AG04450 (cell line): ENCODE results near the gene CACNA1C. TPM values are rescaled to one million over a fixed set of nuclear protein-coding genes. Genes with fewer than 3 reads are reported as not detected.
A peak's percentile ranks its signal among the peaks of the same experiment; 100 is the strongest.

Source experiments
- CTCF ChIA-PET: fragments of 300-600, 350-600 bp; formaldehyde crosslinking; extraction: SDS; loops from one replicate; lab custom pipeline; 2022; ENCODE audit warnings: antibody characterized with exemption, inconsistent platforms; lab: Charles Lee
- POLR2A ChIA-PET: fragments of 350-600 bp; formaldehyde crosslinking; extraction: SDS; loops from one replicate; lab custom pipeline; 2021; ENCODE audit warnings: antibody characterized with exemption, inconsistent platforms; lab: Yijun Ruan, JAX
- DNase-seq: peaks from one replicate; pipeline ENCODE4 v3.0.0-alpha.2; 2011; ENCODE audit warnings: low read depth, low spot score
- H3K27ac ChIP-seq: one replicate; pipeline ENCODE4 v1.5.1; 2012; ENCODE audit warnings: low read depth, low read length, control low read depth
- H3K27me3 ChIP-seq: one replicate; pipeline ENCODE4 v1.6.0; 2012; ENCODE audit warnings: low read length; ENCODE audit not compliant: control insufficient read depth, insufficient read depth
- H3K4me3 ChIP-seq: 2 replicates; pipeline ENCODE4 v1.5.1; 2011; ENCODE audit warnings: mild to moderate bottlenecking, low read depth, low read length, control low read depth
- H3K9me3 ChIP-seq: 2 replicates; pipeline ENCODE4 v1.5.1; 2012; ENCODE audit warnings: low read length; ENCODE audit not compliant: control insufficient read depth, insufficient read depth
- polyA plus RNA-seq: library from polyadenylated mRNA; depleted of rRNA; stranded (reverse); fragments of >200 nt; gene quantifications from 2 replicates; pipeline ENCODE4 v1.2.3, GENCODE V29; 2011
- TF ChIP-seq, protein P1 (sequence below): IDR thresholded peaks from 2 replicates; pipeline ENCODE4 v1.5.1; 2011; ENCODE audit warnings: low read depth, low read length, control low read depth, inconsistent platforms

The CACNA1C gene
- polyA plus RNA-seq, 1 experiment, result 5.9 TPM

GRCh38 chr12:2391740-2392331 lies 339.0 kb downstream of the CACNA1C start:
- DNase-seq, result no peak
- Histone ChIP-seq H3K9me3 (no peaks in the 10 kb centered on the region), H3K27ac (no peak overlapping the region), H3K27me3 (no peaks in the 10 kb centered on the region), H3K4me3 (no peak overlapping the region)
- TF ChIP-seq, protein P1, sequence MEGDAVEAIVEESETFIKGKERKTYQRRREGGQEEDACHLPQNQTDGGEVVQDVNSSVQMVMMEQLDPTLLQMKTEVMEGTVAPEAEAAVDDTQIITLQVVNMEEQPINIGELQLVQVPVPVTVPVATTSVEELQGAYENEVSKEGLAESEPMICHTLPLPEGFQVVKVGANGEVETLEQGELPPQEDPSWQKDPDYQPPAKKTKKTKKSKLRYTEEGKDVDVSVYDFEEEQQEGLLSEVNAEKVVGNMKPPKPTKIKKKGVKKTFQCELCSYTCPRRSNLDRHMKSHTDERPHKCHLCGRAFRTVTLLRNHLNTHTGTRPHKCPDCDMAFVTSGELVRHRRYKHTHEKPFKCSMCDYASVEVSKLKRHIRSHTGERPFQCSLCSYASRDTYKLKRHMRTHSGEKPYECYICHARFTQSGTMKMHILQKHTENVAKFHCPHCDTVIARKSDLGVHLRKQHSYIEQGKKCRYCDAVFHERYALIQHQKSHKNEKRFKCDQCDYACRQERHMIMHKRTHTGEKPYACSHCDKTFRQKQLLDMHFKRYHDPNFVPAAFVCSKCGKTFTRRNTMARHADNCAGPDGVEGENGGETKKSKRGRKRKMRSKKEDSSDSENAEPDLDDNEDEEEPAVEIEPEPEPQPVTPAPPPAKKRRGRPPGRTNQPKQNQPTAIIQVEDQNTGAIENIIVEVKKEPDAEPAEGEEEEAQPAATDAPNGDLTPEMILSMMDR, result no peak
- CTCF ChIA-PET, result no interaction called here
- POLR2A ChIA-PET, result no interaction called here

- ChIA-PET CTCF (interaction anchor here (3.1 kb wide), 1 partner anchor 15 kb away, joined by 10 read pairs; no protein-coding TSS in a partner anchor), POLR2A (no interaction called here)
- no peaks in the 10 kb centered on the region for H3K9me3 ChIP-seq
- TF ChIP-seq, protein P1, result no peak
- H3K4me3 ChIP-seq, result no peak overlapping the region
- H3K27me3 ChIP-seq, result no peaks in the 10 kb centered on the region
- H3K27ac ChIP-seq, result no peak overlapping the region
- DNase-seq, result no peak
These were observed 340.2 kb downstream of the CACNA1C start for GRCh38 chr12:2393016-2393415.

DNA sequence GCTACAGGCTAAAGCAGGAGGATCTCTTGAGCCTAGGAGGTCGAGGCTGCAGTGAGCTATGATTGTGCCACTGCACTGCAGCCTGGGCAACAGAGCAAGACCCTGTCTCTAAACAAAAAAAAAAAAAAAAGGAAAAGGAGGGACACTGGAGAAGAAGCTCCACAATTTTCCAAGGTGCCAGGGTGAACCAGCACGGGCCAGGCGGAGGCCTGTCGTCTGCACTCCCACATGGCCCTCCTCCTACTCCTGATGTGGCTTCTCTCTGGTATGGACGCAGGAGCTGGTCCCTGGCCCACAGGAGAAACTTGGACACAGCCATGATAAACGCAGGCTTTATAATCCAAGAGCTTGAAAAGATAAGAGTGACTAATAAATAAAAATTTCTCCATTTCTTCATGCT lies 341.2 kb downstream of the CACNA1C start:
- no peak overlapping the region for H3K4me3 ChIP-seq
- POLR2A ChIA-PET, result interaction anchor here (0.6 kb wide), 1 partner anchor 31 kb away, joined by 7 read pairs; no protein-coding TSS in a partner anchor
- H3K9me3 ChIP-seq, result peaks cover 3% of the 10 kb centered on the region; the same call in 1 of the 2 replicates
- TF ChIP-seq, protein P1, result no peak
- no peak for DNase-seq
- H3K27me3 ChIP-seq, result no peaks in the 10 kb centered on the region
- H3K27ac ChIP-seq, result no peak overlapping the region
- CTCF ChIA-PET, result interaction anchor here (1.2 to 3.1 kb wide), 3 partner anchors 15 to 32 kb away, joined by 4 to 11 read pairs (median 10); no protein-coding TSS in a partner anchor

DNA sequence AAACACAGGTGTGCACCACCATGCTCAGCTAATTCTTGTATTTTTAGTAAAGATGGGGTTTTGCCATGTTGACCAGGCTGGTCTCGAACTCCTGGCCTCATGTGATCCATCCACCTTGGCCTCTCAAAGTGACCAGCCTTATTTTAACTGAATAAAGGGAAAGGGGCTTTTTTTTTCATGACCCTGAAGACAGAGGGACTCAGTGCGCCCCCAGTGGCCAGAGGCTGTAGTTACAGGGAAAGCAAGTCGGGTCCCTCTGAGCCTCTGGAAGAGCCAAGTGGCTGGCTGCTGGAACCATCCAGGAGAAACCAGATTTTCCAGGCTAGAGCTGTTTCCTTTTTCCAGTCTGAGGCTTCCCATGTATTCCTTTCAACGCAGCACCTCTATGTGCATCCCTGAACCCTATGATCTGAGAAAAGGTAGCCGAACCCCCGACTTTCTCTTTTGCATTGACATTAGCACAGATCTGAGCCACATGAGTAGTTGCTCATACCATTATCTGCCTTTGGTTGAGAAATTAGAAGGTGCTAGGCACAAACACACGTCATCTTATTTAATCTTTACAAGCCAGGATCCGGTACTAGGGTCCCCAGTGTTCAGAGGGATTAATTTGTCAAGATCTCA lies 342.7 kb downstream of the CACNA1C start:
- DNase-seq, result no peak

More for the DNA sequence above, 342.7 kb downstream of the CACNA1C start:
- ChIA-PET POLR2A (no interaction called here), CTCF (interaction anchor here (0.5 to 3.1 kb wide), 26 partner anchors 9 to 455 kb away, joined by 3 to 22 read pairs (median 4); no protein-coding TSS in a partner anchor)
- Histone ChIP-seq H3K4me3 (no peak overlapping the region), H3K9me3 (peaks cover 8% of the 10 kb centered on the region; the same call in 1 of the 2 replicates), H3K27me3 (no peaks in the 10 kb centered on the region), H3K27ac (no peak overlapping the region)
- TF ChIP-seq, protein P1, result peak; percentile 87
